ENCODE data around the gene RHBDD1.

Gene RHBDD1

DNA sequence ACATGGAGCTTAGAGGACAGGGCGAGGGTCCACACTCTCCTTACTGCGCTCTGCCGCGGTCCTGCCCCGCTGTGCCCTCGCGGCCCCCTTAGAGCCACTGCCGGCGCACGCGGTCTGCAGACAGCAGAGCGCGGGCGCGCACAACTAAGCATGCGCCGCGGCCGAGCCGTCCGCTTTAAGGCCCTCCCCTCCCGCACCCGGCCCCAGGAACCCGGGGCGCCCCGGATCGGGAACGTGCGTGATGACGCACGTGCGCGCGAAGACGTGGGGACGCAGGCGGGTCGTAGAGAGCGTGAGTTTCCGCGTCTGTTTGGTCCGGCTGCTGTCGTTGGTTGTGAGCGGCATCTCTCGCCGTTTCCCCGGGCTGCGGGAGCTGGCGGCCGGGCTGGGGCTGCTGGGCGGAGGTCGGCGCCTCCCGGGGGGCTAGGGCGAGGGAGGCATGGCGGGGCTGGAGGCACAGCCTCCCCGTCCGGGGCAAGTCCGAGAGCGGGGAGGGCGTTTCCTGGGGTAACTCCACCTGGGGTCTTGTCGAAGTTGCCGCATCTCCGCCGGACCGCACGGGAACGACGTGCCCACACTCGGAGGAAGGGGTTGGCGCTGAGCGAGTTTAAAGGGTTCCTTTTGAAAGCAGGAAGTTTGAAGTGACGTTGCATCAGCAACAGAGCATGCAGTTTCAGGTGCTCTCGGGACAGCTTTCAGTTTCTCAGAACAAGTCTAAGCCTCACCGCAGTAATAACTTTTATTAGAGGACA, at the start of gene RHBDD1:
Gene RHBDD1 (plus strand): TSS at position 259 of the 752 bp plus-strand sequence. CDS start 28,640 bp downstream, outside the sequence.
- peak; percentile 89 for DNase-seq

DNA sequence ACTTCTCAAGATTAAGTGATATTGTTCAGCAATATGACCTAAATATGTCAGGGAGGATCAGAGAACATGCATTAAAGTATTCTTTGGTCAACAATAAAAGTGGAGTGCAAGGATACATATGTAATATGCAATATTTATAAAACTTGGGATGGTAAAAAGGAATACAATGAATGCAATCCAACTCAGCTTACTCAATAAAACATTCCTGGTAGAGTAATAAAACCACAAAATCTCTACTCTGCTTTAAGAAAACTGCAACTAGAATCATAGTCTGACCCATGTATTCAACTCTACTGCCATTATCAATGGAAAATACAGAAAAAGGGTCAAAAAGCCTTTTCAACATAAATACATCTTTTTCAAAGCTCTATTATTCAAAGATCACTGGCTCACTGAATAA, 47.8 kb upstream of the RHBDD1 start:
- DNase-seq, result no peak

DNA sequence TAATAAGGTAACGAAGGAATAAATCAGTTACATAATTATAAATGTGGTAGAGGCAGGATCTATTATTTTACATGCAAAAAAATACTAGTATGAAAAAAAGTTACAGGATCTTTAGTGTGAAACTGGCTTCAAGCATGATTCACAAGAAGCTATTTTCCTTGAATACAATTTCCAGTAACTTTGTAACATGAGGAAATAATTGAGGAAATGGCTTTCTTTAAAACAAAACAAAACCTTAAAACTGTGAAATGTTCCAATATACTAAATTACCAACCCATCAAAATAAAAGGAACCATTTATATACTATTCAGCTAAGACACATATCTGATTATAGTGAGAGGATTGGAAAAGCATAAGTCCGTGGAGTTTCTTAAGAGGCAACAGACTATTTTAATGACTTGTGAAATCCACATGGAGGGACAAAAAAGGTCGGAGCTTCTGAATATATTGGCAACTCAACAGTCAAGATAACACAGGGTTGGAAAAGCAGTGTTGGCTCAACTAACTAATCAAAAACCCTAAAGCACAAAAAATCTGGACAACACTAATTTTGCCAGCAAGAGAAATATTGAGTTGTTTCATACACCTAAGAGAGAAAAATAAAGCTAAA, 46.9 kb upstream of the RHBDD1 start:
- no peak for DNase-seq

DNA sequence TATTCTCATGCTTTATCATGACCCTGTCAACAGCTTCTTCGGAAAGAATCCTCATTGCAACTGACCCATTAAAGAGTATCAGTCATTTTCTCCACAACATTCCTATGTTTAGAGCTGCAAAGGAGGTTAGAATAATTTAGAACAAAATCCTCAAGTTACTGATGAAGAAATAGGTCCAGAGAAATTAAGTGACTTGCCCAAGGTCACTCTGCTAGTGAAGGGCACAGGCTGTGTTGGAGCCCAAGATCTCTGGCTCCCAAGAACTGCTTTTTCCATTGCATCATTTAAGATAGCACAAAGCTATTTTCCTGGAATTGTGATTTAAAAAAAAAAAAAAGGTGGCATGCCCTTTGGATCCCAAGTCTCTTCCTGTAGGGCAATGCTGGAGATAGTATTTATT, 45.8 kb upstream of the RHBDD1 start:
- no peak for DNase-seq

- DNase-seq, result no peak
Measured at GRCh38 chr2:226790431-226790830, 45.4 kb upstream of the RHBDD1 start.

DNA sequence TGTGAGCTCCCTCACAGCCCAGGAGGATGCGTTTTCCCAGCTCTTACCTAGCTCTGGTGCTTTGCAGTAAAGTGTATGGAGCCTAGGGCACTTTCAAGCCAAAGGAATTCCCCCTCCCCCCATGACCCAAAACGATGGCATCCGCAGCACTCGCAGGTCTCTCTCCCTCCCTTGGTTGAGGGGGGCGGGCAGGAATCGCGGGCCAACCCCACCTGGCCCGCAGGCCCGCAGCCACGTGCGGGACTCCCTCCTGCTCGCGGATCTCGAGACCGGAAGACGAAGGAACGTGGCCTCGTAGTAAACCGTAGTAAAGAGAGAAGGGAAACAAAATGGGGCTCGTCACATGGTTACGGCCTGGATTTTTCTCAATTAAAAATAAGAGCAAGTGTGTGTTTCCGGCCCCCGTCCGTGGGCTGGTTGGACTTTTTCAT, 44.8 kb upstream of the RHBDD1 start:
- peak; percentile 47 for DNase-seq

GRCh38 chr2:226791487-226792081, 44.3 kb upstream of the RHBDD1 start:
- peak; percentile 82 for DNase-seq

DNA sequence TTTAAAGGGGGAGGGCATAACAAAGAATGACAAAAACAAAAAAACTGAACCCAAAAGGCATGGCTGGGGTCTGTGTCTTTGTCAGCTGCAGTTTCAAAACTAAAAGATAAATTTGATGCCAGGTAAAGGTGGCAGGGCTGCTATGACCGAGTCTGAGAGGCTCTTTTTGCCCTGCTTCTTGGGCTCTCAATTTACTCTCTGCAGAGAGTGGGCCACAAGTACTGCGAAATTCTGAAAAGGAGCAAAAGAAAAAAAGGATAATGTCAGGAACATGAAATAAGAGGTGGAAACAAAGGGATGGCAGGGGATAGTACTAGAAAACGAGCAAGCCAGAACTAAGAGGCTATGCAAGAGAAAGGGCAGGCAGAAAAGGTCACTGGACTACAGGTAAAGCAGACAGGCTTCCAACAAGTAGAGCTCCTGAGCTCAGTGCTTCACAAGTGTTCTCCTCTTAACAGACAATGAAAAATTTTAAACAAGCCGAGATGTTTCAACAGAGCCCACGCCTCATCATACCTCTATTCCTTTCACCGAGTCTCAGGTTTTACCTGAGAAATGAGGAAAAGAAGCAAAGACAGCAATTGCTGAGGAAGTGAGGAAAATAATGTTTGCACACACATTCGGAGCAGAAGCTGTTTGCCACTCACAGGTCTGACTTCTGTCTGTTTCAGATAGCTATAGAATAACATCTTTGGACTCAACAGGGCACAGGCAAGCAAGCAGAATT, 43.5 kb upstream of the RHBDD1 start:
- DNase-seq, result no peak

- DNase-seq, result no peak
Measured at GRCh38 chr2:226793646-226794045, 42.2 kb upstream of the RHBDD1 start.

- no peak for DNase-seq
Measured at GRCh38 chr2:226794196-226794661, 41.6 kb upstream of the RHBDD1 start.

DNA sequence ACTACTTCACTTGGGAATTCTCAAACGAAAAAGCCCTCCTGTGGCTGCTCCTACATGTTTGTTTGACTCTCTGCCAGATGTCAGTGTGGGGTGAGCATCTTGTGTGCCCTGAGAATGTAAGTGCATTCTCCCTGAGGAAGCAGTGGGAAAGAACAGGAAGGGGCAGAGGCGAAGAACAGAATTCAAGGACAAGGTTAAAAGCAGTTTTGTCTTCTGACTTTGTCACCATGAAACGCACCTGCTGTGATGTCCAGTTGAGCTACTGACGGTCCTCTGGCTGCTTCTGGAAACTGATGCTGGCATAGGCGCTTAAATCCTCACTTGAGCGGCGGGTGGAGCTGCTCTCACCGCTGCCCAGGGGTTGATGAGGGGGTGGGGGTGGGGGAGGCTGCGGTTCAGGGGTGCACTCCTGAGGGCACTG, 41.1 kb upstream of the RHBDD1 start:
- DNase-seq, result no peak

DNA sequence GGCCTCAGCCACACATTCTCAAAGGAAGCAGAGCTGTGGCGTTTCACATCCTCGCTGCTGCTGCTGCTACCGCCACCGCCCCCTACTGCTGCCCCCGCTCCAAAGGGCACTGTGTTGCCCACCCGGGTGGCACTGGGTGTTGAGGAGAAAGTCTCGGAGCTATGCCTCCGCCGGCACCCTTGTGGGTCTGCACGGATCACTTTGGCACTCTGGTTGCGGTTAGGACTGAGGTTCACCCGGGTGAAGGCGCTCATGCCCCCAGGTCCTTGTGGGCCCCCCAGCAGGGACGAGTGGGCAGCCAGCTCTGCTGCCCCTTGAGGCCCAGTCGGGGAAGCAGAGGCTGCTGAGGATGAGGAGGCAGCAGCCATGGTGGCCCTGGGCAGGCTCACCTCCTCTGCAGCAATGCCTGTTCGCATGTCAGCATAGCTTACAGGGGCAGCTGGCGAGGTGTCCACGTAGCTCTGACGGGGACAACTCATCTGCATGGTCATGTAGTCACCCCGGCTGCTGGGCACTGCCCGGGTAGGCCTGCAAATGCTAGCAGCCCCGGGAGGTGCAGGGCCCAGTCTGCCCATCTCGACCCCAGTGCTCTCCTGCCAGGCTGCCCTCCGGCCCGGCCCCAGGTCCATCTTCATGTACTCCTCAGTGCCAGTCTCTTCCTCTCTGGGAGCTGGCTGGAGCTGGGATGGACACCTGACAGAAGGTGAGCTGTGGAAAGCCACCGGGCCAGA, 40.4 kb upstream of the RHBDD1 start:
- DNase-seq, result no peak

DNA sequence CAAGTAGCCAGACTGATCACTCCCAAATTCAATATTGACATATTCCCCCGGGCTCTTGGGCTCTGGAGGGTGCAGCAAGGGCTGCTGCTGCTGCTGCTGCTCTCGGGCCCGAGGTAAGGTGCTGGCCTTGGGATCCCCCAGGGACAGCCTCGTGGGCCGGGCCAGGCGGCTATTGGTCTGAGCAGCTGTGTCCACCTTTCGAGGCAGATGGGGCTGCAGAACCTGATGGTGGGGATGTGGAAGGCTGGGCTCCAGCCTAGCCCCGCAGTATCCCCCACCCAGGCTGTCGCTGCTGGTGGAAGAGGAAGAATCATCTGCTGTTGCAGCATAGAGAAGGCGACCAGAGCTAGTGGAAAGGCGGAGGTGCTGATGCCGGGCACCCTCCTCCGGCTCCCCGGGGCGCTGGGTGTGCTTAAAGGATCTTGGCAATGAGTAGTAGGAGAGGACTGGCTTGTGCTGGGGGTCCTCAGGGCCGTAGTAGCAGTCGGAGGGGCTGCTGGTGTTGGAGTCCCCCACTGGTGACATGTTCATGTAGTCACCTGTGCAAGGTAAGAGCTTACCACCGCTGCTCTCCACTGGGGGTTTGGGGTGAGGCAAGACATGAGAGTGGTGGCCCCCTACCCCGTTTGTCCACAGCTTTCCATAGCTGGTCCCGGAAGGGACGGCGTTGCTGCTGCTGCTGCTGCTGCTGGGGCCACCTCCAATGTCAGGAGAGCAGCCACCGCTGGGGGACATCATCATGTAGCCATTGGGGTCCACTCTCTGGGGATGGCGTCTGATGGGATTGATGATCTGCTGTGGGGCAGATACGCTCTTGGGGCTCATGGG, 39.6 kb upstream of the RHBDD1 start:
- no peak for DNase-seq

GRCh38 chr2:226796840-226797288, 39.0 kb upstream of the RHBDD1 start:
- no peak for DNase-seq

DNA sequence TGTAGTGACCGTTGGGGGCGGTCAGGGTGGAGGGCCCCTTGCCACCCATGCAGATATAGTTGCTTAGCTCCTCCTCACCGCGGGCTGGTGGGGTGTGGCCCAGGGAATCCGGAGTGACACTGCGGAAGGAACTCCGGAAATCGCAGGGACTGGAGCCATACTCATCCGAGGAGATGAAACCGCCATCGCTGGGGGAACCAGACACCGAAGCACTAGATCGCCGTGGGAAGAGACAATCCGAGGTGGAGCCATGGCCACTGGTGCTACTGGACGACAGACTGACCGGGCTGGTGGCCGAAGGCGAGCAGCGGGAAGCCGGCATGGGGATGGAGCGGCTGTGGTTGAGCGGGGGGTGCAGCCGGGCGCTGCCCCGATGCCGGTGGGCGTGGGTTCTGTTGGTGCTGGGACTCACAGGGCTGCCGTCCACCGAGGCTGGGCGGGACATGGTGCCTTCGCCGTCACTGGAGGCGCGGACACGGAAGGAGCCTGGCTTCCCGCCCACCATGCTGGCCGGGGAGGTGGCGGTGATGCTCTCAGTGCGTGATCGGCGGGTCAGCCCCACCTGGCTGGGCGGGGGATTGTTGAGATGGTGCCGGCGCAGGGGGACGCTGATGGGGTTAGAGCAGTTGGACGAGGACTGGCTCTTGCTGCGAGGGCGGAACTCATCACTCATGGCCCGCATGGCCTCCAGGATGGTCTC, 38.4 kb upstream of the RHBDD1 start:
- no peak for DNase-seq

DNA sequence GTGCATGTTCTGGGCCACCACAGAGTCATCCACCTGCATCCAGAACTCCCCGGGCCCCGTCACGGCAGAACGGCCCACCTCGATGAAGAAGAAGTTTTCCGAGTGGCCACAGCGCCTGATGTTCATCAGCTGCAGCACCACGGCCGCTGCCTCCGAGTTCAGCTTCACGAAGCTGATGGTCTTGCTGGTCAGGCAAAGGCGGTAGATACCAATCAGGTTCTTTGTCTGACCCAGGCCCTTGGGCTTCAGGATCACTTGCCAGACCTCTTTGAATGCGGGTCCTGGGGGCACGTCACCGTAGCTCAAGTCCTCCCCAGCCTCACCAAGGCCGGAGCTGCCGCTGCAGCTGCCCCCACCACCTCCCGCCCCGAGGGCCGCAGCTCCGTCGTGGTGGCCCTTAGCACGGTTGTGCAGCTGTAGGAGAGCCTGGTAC, 37.8 kb upstream of the RHBDD1 start:
- no peak for DNase-seq

GRCh38 chr2:226798422-226799210, 37.2 kb upstream of the RHBDD1 start:
- DNase-seq, result no peak

GRCh38 chr2:226799211-226799975, 36.5 kb upstream of the RHBDD1 start, which contains the start of gene IRS1:
TSS of gene IRS1 (minus strand) at chr2:226799820. CDS start at chr2:226798738, 1,082 bp downstream.
- DNase-seq, result peak; percentile 66
